GM10266 (cell line): ENCODE data around the gene PROKR1.
A peak's percentile ranks its signal among the peaks of the same experiment; 100 is the strongest.

ENCODE experiments used
- DNase-seq: peaks from one replicate; pipeline ENCODE4 v3.0.0; 2012; ENCODE audit errors: extremely low spot score
- TF ChIP-seq, protein P1 (sequence below): IDR thresholded peaks from 2 replicates; pipeline ENCODE4 v1.5.1; 2012; ENCODE audit warnings: mild to moderate bottlenecking, low read depth; ENCODE audit not compliant: control insufficient read depth, insufficient read depth; ENCODE audit errors: missing control alignments

Gene PROKR1

DNA sequence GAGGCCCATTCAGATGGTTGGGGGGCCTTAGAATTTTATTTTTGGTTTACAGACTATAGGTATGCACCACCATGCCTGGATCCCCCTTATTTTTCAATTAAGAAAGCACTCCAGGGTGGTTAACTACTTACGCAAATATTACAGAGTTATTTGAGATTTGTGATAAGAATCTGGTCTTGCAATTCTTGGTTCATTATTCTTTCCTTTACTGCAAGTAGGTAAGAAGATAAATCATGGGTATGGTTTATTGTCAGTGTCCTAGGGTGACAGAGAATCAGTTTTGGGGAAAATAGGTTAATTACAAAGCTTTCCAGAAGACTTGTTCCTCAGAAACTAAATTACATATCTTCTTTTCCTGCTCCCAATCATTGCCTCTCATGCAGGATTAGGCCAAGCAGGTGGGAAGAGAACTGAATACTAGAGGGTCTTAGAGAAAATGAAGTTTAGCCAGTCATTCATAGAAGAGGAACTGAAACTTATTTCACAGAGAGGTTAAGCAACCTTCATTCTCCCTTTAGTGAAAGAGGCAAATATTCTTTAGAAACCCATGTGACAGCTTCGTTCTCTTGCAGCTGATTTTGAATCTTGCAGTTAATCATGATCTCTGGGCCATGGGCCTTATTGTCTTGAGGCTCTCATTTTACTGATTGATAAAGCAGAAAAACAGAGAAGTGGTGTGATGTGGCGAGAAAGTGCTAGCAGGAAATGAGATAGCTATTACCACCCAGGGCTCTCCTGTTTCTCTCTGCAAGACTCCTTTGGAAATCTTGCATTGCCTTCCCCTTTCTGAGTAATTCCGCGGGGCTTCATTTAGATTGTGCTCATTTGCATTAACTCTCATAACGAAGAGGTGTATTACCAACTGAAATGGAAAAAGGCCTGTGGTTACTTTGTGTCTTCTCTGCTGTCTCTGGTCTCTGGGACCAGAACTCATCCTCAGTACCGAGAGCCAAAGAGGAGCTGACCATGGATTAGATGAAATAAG, 46.5 kb downstream of the PROKR1 start:
- TF ChIP-seq, protein P1, sequence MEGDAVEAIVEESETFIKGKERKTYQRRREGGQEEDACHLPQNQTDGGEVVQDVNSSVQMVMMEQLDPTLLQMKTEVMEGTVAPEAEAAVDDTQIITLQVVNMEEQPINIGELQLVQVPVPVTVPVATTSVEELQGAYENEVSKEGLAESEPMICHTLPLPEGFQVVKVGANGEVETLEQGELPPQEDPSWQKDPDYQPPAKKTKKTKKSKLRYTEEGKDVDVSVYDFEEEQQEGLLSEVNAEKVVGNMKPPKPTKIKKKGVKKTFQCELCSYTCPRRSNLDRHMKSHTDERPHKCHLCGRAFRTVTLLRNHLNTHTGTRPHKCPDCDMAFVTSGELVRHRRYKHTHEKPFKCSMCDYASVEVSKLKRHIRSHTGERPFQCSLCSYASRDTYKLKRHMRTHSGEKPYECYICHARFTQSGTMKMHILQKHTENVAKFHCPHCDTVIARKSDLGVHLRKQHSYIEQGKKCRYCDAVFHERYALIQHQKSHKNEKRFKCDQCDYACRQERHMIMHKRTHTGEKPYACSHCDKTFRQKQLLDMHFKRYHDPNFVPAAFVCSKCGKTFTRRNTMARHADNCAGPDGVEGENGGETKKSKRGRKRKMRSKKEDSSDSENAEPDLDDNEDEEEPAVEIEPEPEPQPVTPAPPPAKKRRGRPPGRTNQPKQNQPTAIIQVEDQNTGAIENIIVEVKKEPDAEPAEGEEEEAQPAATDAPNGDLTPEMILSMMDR = no peak
- peak; percentile 72 for DNase-seq

DNA sequence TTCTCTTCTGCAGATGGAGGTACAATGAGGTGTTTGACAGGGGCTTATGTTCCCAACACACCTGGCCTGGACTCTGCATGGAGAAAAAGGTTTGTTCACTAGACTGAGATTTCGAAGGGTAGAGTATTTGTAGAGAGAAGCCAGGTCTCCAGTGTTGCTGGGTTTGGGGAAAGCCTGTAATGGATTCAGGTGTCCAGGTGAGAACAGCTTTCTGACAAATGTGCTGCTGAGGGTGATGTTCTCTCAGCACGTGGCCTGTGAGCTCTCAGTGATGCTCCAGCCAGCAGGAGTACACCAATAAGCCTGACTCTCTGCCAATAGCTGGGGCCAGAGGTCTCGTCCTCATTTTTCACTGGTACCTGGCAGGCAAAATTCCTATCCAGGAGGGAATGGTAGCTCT, 47.5 kb downstream of the PROKR1 start:
- TF ChIP-seq, protein P1 = no peak
- no peak for DNase-seq

DNA sequence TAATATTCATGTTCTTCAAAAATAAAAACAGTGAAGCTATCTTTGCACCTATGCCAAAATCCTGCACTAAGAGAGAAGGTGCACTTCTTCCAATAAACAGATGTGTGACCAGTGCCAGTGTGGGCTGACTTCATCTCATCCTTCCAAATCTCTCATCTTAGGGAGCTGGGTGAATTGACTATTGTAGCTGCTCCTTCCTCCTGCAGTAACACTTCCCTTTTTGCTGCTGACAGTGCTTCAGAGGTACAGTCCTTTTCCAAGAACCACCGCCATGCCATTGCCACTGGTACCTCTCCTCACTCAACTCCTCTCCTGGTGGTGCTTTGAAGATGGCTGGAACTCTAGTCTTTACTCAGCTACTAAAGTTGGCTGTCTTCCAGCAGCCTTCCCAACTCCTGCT, 49.1 kb downstream of the PROKR1 start:
- no peak for DNase-seq

DNA sequence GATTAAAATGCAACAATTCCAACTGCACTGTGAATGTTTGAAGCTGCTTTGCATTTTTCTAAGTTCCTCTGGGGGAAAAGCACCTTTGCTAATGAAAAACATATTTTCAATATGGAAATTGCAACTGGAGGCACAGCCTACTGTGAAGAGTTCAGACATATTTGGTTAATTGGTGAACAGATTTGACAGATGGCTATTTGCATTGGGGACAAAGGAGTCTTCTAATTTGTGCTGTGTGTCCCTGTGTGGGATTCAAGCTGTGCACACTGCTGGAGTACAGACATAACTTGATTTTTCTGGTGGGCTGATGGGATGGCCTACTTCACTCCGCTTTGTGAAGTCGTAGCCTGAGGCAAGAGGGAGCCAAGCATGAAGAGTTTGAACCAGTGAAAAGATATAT, 50.6 kb downstream of the PROKR1 start:
- no peak for DNase-seq
- TF ChIP-seq, protein P1 = no peak

More for the DNA sequence above, 49.1 kb downstream of the PROKR1 start:
- TF ChIP-seq, protein P1 = no peak

DNA sequence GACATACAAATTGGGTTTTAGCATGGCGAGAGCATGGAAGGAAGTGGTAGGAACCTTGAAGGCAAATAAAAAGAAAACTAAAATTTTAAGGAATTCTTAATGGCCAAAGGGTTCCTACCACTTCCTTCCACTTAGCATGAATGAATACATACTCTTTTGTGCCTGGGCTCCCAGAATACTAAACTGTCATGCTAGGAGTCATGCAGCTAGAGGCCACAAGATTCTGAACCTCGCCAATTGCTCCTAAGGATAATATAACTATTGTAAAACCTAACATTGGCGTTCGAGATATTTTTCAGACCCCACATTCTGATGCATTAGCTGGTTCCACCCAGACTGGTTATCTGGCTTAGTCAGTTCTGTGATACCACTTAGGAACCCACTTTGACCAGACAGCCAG, 52.6 kb downstream of the PROKR1 start:
- TF ChIP-seq, protein P1 = no peak

DNA sequence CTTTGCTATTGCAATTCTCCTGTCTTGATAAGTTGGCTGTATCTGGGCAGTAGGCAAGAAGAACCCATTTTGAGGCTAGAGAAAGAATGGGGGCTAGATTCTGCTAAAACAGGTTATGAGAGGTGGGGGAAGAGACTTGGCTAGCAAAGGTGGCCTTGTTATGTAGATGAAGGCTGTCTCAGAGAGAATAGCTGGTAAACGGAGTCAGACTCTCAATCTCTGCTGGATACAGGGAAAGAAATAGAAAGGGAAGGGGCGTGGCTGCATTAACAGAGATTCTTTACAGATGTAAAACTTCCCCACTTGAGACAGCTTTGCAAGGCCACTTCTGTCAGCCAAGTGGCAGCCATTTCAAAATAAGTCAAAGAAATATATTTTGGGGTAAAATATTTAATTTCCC, 53.2 kb downstream of the PROKR1 start:
- TF ChIP-seq, protein P1 = no peak
- no peak for DNase-seq

More for the DNA sequence above, 52.6 kb downstream of the PROKR1 start:
- no peak for DNase-seq
